HUES6 (cell line): Measurements from ENCODE around the gene EIF5B.
A peak's percentile ranks its signal among the peaks of the same experiment; 100 is the strongest.

Source experiments
- H3K27ac ChIP-seq: 2 replicates; pipeline ENCODE4 v1.7.0; 2013; ENCODE audit warnings: low read depth, mild to moderate bottlenecking, low read length, inconsistent platforms
- H3K27me3 ChIP-seq: 2 replicates; pipeline ENCODE4 v1.6.1; 2013; ENCODE audit warnings: low read length; ENCODE audit not compliant: control insufficient read depth, insufficient read depth
- H3K36me3 ChIP-seq: 2 replicates; pipeline ENCODE4 v1.6.1; 2013; ENCODE audit warnings: low read length; ENCODE audit not compliant: control insufficient read depth, insufficient read depth
- H3K4me1 ChIP-seq: 2 replicates; pipeline ENCODE4 v1.6.1; 2013; ENCODE audit warnings: low read length; ENCODE audit not compliant: control insufficient read depth, insufficient read depth
- H3K4me3 ChIP-seq: 2 replicates; pipeline ENCODE4 v1.5.1; 2013; ENCODE audit warnings: low read depth, low read length
- H3K9ac ChIP-seq: one replicate; pipeline ENCODE4 v1.6.1; 2013; ENCODE audit warnings: mild to moderate bottlenecking, low read length
- H3K9me3 ChIP-seq: 2 replicates; pipeline ENCODE4 v1.6.1; 2013; ENCODE audit warnings: low read depth, low read length; ENCODE audit not compliant: control insufficient read depth, insufficient read depth

The EIF5B gene

DNA sequence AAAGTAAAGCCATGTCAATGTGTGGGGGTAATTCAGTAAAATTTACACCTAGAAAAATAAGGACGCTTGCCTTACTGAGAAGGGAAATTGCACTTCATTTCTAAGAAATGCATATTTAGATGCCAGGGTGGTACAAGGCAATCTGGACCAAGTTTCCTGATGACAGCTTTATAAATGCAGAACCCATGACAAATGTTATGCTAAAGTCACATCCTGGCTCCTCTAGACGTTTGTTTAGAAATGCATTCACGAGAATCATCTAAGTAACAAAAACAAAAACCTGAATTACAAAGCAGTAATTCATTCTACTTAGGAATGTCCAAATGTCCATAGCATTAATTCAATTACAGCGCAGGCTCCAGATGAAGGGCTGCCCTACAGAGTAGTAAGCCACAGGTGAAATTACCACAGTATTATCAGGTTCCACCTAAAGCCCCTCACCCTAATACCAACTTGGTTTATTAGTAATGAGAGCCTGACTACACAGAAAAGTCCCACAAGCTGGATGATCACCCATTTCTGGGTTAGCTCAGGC lies 102.8 kb downstream of the EIF5B start:
- Histone ChIP-seq H3K36me3 (peaks cover 23% of the 10 kb centered on the region), H3K27me3 (no peaks in the 10 kb centered on the region), H3K4me3 (peak overlapping the region; percentile 25; the same call in 1 of the 2 replicates), H3K4me1 (peaks cover 25% of the 10 kb centered on the region), H3K27ac (peak overlapping the region; percentile 44), H3K9ac (peak overlapping the region; percentile 17), H3K9me3 (no peaks in the 10 kb centered on the region)

GRCh38 chr2:99442837-99443236 lies 105.6 kb downstream of the EIF5B start:
- Histone ChIP-seq H3K9me3 (no peaks in the 10 kb centered on the region), H3K36me3 (peaks cover 31% of the 10 kb centered on the region), H3K4me1 (peaks cover 25% of the 10 kb centered on the region), H3K9ac (no peak overlapping the region), H3K27ac (no peak overlapping the region), H3K27me3 (no peaks in the 10 kb centered on the region), H3K4me3 (no peak overlapping the region)

DNA sequence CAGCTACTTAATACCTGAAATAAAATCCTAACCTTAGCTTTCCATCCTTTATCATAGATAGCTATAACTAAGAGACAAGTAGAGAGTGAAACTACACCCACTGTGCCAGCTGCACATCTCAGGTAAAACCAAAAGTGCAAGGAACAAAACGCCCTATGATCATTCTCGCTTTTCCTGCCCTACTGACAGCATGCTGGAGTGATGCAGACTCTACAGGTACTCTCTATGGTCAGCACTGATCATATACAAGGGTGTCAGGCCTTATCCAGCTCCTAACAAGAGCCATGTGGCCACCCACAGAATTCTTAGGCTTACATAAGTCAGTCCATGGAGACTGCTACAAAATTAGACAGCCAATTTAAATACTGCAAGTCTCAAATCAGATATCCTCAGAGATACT lies 107.0 kb downstream of the EIF5B start:
- no peak overlapping the region for H3K9ac ChIP-seq
- H3K36me3 ChIP-seq = peaks cover 30% of the 10 kb centered on the region
- H3K9me3 ChIP-seq = no peaks in the 10 kb centered on the region
- no peak overlapping the region for H3K4me3 ChIP-seq
- H3K27me3 ChIP-seq = no peaks in the 10 kb centered on the region
- peaks cover 19% of the 10 kb centered on the region for H3K4me1 ChIP-seq
- no peak overlapping the region for H3K27ac ChIP-seq

DNA sequence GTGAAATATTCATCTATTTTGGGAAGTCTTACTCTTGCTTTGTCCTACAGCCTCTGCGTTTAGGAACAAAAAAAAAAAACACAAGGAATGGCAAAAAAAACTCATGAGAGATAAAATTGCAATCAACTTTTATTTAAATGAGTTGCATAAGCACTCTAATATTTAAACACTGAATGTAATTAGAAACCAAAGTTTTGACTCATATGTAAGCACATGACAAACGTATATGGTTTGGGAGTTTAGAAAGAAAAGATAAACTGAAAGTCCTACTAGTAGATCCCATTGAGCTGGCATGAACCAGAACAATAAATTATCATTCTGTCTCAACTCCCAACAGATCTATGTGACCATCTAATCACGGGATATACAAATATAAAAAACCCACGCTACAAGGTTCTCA lies 107.9 kb downstream of the EIF5B start:
- H3K36me3 ChIP-seq = peaks cover 34% of the 10 kb centered on the region
- no peak overlapping the region for H3K4me3 ChIP-seq
- H3K9me3 ChIP-seq = no peaks in the 10 kb centered on the region
- H3K9ac ChIP-seq = no peak overlapping the region
- H3K27ac ChIP-seq = no peak overlapping the region
- H3K4me1 ChIP-seq = peaks cover 13% of the 10 kb centered on the region
- H3K27me3 ChIP-seq = no peaks in the 10 kb centered on the region

DNA sequence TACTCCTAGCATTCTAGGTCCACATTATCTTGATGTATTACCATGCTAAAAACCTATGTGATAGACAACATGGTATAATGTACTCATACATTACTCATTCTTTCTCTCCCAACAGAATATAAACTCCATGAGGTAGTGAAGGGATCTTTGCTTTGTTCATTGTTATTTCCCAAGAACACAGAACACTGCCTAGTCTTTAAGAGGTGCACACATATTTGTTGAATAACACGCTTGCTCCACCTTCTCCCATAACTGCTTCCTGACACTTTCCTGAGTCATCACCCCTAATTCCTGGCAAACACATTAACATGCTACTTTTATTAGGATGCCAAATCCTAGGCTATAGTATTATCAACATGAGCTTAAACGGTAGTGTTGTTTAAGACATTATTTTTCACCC lies 111.4 kb downstream of the EIF5B start:
- Histone ChIP-seq H3K9ac (no peak overlapping the region), H3K36me3 (peaks cover 47% of the 10 kb centered on the region), H3K27ac (no peak overlapping the region)

GRCh38 chr2:99450199-99450598 lies 113.0 kb downstream of the EIF5B start:
- H3K36me3 ChIP-seq = peaks cover 48% of the 10 kb centered on the region

More for the DNA sequence above, 111.4 kb downstream of the EIF5B start:
- no peaks in the 10 kb centered on the region for H3K27me3 ChIP-seq
- no peak overlapping the region for H3K4me3 ChIP-seq
- no peaks in the 10 kb centered on the region for H3K9me3 ChIP-seq
- H3K4me1 ChIP-seq = no peaks in the 10 kb centered on the region

More at GRCh38 chr2:99450199-99450598, 113.0 kb downstream of the EIF5B start:
- H3K4me1 ChIP-seq = no peaks in the 10 kb centered on the region
- H3K4me3 ChIP-seq = no peak overlapping the region
- no peak overlapping the region for H3K9ac ChIP-seq
- H3K27ac ChIP-seq = no peak overlapping the region
- no peaks in the 10 kb centered on the region for H3K27me3 ChIP-seq
- no peaks in the 10 kb centered on the region for H3K9me3 ChIP-seq
